GM21360 (cell line): Measurements from ENCODE around the gene INTU.
A peak's percentile ranks its signal among the peaks of the same experiment; 100 is the strongest.
"Not testable (repeated sequence)": the region's sequence is repeated elsewhere in the genome, so short reads cannot be mapped to it uniquely, and the experiment has no call there.

Source experiments
- ATAC-seq: cut with Tn5 transposase; IDR thresholded peaks from one replicate; pipeline ENCODE4 v1.9.1; 2021; ENCODE audit warnings: mild to moderate bottlenecking, moderate library complexity; ENCODE audit not compliant: unreplicated experiment

INTU gene

DNA sequence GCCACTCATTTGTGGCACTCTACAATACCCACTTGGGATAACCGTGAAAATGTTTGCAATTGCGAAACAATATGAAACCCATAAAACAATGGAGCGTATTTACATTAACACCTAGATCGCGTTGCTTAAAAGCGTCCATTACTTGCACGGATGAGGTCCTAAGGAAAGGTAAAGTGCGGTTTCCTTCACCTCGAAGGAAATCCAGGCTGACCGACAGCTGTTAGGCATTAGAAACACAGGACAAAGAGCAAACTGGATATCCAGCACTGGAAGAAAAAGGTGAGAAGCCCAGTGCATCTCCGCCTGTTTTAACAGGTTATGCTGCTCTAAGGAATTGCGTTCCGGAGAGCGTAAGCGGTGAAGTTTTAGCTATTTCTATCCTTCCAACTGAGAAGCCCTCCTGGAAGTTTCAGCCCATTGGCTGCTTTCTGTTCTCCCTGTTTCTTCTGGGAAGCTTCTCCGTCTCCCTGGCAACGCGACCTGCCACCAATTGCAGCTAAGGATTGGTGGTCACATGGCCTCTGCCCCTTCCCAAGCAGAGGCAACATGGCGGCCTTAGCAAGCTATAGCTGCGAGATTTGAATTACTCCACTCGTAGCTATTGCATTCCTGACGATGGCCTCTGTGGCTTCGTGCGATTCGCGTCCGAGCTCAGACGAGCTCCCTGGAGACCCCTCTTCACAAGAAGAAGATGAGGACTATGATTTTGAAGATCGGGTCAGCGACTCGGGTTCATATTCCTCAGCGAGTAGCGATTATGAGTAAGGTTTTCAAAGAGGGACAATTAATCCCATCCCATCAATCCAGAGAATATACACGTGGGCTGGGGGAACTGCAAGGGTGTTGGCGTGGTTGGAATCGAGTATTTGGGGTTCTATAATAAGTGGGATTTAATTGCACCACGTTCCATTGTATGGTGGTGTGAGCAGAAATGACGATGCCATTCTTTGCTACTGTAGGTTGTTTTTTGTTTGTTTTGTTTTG lies at the start of gene INTU:
INTU (plus strand) TSS at position 538 of the 984 bp plus-strand sequence; CDS start at position 616, 78 bp downstream.
- ATAC-seq = peak; percentile 100

- not testable (repeated sequence) for ATAC-seq
Observed at GRCh38 chr4:127586496-127586895, 46.3 kb upstream of the INTU start.

- ATAC-seq = peak; percentile 100
Observed at GRCh38 chr4:127586922-127587571, 45.7 kb upstream of the INTU start.

DNA sequence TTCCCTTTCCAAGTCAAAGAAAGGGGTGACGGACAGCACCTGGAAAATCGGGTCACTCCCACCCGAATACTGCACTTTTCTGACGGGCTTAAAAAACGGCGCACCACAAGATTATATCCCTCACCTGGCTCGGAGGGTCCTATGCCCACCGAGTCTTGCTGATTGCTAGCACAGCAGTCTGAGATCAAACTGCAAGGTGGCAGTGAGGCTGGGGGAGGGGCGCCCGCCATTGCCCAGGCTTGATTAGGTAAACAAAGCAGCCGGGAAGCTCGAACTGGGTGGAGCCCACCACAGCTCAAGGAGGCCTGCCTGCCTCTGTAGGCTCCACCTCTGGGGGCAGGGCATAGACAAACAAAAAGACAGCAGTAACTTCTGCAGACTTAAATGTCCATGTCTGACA lies 43.6 kb upstream of the INTU start:
- ATAC-seq = not testable (repeated sequence)

DNA sequence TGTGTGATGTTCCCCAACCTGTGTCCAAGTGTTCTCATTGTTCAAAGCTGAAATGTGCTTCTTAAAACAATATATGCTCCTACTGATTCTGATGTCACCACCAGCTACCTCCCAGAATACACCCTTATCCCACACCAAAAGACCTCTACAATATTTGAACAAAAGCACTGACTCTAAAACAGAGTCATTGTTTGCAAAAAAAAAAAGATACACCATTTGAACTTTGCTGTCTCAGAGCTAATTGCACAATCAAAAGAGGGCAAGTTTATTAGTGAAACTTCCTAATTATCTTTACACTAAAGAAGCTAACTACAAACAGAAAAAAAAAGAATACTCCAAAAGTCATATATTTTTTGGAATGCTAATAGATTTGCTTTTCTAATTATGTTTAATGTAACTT lies 34.1 kb upstream of the INTU start:
- ATAC-seq = no peak

- ATAC-seq = no peak
Observed at GRCh38 chr4:127601029-127601428, 31.7 kb upstream of the INTU start.

- ATAC-seq = no peak
Observed at GRCh38 chr4:127604949-127605709, 27.6 kb upstream of the INTU start.

DNA sequence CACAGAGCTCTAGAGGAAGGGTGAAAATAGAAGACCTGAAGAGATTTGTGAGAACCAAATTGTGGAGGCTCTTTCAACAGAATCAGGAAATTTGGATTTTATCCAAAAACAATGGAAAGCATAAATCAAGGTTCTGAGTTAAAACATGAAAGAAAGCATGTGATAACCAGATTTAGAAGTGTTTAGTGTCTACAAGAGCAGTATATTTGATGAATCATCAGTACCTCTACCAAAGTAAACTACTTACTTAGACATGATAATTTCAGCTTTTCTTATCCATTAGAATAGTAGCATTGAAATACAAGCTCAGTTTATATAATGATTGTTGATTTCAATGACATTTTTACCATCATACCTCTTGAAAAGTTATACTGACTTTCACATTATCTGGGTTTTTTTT lies 25.9 kb upstream of the INTU start:
- ATAC-seq = no peak

DNA sequence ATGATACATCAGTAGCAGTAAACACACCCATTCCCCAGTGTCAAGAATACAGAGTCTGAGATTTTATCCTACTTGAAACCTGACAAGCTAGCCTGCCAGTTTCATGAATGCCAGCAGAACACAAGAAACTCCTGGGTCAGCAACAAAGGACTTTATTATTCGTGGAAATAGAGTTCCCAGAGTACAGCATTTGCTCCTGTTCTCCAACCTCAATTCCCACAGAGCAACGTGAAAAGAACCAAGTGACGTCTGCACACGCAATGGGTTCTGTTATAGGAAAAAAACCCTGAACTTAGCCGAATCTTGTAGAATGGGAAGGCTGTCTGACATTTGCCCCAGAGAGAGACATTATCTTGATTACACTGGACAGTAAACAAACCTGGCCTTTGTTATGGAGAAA lies 23.3 kb upstream of the INTU start:
- ATAC-seq = no peak

GRCh38 chr4:127610488-127610887 lies 22.3 kb upstream of the INTU start:
- ATAC-seq = no peak

- no peak for ATAC-seq
Observed at GRCh38 chr4:127616898-127617297, 15.9 kb upstream of the INTU start.

- ATAC-seq = no peak
Observed at GRCh38 chr4:127618427-127618826, 14.3 kb upstream of the INTU start.

DNA sequence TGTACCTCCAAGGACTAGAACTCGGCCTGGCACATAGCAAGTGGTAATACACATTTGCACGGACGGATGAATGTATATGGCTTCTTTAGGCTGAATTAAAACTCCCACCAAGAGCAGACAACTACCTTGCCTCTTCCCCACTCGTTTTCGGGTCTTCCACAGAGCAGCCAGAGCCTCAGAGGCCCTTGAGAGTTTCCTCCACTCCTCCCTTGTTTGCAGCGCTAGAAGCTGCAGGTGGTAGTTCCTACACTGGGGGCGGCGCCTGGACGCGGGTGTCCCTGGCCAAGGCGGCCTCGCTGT lies 10.2 kb upstream of the INTU start:
- ATAC-seq = no peak

- peak; percentile 56 for ATAC-seq
Observed at GRCh38 chr4:127622921-127623796, 9.6 kb upstream of the INTU start.

GRCh38 chr4:127623797-127624083 lies 9.0 kb upstream of the INTU start:
- ATAC-seq = no peak

- ATAC-seq = no peak
Observed at GRCh38 chr4:127624173-127624572, 8.6 kb upstream of the INTU start.

GRCh38 chr4:127629371-127629770 lies 3.4 kb upstream of the INTU start:
- no peak for ATAC-seq

- ATAC-seq = no peak
Observed at GRCh38 chr4:127630152-127630551, 2.6 kb upstream of the INTU start.

GRCh38 chr4:127631420-127631819 lies 1.3 kb upstream of the INTU start:
- ATAC-seq = no peak

GRCh38 chr4:127634181-127634580 lies 1.4 kb downstream of the INTU start:
- no peak for ATAC-seq

GRCh38 chr4:127641524-127641923 lies 8.8 kb downstream of the INTU start:
- ATAC-seq = no peak
